Dermis blood vessel endothelial cell (primary cell): ENCODE measurements around the gene SLC39A11. TPM values are rescaled to one million over a fixed set of nuclear protein-coding genes. Genes with fewer than 3 reads are reported as not detected.
"Not testable (repeated sequence)": the region's sequence is repeated elsewhere in the genome, so short reads cannot be mapped to it uniquely, and the experiment has no call there.

Source experiments
- DNase-seq: peaks from one replicate; pipeline ENCODE4 v3.0.0; 2010
- total RNA-seq: library from RNA; depleted of rRNA; stranded (reverse); fragments of >200 nt; gene quantifications from 2 replicates; pipeline ENCODE4 v1.2.3, GENCODE V29; 2014

The SLC39A11 gene
- total RNA-seq, 1 donor from 2014 or later: 17.4 TPM

DNA sequence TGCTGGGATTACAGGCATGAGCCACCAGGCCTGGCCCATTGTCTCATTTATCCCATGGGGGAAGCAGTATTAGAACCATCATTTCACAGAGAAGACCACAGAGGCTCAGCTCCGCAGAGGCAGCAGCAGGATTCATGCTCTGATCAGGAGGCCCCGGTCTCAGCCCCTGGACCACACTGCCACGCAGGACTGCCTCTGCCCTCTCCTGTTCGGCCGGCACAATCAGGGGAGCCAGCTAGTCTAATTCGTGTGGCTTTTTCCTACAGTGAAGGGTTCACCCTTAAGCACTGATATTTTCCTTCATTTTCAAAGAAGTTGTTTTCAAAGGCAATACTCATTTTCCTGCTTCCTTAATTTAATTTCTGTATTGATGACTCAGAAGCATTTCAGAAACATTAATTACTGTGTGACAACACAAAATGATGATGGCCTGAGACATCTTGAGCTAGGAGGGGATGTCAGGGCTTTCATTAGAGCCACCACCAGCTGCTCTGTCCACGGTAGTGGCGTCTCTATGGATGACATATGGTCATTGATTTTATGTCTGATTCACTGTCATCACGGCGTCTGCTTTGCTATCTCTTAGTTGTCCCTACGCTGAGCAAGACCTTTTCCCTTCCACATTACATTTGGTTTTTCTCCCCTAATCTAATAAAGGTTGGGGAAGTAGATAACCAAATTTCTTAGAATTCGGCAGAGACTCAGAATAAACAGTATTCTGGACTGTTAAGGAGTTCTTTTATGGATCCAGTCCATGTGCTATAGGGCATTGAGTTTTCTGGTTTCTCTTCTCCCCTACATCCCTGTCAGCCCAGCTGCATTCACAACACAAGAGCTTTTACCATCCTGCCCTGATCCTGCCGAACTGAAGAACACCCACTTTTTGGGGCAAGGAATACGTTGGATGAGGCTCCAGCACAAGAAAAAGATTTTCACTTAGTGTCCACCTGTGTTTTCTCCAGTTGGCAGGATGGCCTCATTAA is 314.0 kb downstream of the SLC39A11 start:
- no peak for DNase-seq

DNA sequence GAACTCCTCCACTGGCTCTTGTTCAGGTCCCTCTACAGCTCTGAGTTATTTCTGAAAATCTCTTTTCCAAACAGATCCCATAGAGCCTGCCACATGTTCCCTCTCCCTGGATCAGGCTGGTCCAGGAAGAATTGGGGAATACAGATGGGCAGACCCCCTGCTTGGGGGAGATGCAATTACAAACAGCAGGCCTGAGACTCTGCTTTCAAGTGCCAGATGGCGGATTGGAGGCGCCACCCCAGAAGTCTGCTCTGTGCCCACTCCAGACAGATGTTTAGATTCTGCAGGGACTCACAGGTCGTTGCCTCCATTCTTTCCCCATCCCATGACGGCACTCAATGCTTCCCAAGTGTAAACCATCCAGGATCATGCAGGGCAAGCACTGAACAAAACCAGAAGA is 316.6 kb downstream of the SLC39A11 start:
- DNase-seq: no peak

DNA sequence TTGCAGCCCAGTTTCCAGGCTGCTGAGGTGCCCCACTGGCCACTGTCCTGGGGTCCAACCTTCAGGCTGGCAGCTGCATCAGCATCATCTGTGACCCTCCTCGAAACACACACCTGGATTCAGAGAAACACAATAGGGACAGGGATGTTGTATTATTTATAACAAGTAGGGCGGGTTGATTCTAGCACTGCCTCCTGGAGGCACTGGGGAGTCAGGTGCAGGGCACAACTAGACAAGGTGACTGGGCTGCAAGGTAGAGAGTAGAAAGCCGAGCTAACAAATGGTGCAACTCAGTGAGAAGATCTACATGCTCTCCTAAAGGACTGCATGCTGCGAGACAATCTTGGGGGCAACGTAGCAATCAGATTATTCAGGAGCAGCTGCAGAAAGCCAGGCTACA is 317.3 kb downstream of the SLC39A11 start:
- DNase-seq: no peak

DNA sequence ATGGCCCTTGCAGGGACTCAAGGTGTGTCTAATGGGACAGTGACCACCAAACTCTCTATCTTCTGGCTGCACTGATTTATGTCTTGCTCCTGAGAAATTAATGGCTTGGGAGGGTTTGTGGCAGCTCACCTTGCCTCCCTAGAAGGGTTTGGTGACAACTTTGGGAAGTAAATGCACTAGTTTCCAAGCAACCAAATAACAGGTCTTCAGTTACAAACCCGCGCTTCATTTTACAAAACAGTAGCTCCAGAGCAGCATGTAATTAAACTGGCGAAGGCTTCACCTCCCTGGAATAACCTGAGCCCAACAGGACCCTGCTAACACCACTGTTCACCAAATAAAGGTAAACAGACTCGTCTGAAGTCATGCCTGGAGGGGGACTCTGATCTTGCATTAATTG is 318.3 kb downstream of the SLC39A11 start:
- DNase-seq: no peak

DNA sequence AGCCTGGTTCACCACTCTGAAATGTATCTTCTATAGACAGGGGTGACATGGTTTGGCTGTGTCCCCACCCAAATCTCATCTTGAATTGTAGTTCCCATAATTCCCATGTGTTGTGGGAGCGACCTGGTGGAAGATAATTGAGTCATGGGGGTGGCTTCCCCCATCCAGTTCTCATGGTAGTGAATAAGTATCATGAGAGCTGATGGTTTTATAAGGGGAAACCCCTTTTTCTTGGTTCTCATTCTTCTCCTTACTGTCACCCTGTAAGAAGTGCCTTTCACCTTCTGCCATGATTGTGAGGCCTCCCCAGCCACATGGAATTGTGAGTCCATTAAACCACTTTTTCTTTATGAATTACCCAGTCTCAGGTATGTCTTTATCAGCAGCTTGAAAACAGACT is 319.3 kb downstream of the SLC39A11 start:
- not testable (repeated sequence) for DNase-seq

DNA sequence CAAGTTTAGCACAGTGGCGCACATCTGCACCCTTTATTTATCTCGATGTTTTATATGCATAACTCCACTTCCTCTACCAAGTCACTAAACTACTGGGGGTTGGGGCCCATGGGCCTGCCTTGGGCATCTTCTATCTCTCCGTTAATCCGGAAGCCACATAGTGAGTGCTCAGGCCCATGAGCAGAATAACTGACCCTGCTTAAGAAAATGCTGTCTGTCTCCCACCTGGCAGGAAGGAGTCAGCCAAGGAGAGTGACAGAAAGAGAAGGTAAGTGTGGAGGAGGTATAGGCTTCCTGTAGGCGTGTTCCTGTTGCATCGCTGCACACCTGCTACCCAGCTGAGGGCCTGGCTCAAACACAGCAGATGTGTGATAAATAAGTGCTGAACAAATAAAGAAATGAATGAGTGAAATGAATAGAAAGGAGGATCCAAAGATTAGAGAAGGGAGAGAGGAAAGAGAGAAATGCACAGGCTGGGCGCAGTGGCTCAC is 320.1 kb downstream of the SLC39A11 start:
- DNase-seq: no peak

DNA sequence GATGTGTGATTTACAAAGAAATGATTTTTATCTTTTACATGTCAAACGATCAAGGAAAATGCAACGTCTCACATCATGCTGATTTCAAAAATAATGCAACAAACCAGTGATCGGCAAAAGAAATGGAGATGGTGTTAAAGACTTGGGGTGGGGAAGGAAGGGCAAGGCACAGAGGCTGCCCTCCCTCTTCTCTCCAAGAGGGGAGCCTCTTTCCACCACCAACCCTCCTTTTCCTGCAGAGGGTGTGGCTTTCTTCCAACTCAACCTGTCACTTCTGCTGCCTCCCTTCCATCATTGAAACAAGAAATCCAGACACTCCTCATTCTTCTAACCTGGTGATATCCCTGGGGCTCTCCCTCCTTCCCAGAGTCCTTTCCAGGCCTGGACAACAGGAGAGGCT is 320.8 kb downstream of the SLC39A11 start:
- no peak for DNase-seq

DNA sequence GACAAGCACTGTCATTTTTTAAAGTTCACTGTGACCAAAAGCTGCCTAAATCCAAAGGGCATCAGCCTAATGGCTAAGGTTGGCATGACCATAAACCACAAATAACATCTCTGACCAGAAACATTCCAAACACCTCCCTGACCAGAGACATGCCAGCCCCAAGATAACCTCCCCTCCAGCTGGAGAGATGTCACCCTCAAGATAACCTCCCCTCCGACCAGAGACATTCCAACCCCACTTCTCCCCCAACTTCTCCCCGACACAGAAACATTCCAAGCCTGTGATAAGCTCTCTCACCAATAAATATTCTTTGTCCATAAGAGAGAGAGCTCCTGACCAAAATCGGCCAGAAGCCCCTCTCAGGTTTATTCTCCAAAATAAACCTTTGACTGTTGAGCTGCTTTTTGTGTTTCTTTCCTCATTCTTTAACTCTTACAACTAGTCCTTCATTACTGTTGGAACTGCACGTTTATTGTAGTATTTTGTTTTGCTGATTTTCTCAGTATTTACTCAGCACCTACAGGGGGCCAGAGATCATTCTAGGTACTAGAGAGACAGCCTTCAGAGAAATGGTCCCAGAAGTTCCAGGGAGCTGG is 325.6 kb downstream of the SLC39A11 start:
- DNase-seq: no peak

DNA sequence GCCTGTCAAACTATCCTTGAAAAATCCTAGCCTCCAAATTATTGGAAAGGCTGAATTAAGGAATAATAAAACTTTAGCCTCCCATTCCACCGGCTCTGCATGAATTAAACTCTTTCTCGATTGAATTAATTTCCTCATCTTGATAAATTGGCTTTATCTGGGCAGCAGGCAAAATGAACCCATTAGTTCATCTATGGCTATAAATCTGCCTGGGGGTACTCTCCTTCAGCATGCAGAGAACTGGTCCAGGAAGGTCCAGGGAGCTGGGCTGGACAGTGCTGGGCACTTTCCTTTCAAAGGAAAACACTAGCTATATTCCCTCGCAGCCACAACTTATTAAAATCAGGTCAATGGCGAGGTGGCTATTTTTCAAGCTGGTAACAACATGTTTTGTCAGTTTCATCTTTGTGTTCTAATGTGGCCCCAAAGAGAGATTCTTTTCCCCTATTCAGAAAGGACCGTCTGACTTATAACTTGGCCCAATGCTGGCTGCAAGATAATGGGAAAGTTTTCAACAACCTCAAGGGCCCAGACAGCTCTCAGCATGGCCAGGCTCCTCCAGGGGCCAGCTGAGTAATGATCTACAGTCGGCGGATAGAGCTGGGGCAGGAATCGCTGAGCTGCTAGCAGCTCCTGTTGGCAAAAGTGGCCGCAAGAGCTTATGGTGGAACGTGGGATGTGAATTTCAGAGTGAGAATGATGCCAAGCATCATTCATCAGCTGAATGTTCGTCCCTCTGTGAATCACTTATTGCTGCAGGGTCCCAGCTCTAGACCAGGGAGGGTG is 326.9 kb downstream of the SLC39A11 start:
- no peak for DNase-seq

DNA sequence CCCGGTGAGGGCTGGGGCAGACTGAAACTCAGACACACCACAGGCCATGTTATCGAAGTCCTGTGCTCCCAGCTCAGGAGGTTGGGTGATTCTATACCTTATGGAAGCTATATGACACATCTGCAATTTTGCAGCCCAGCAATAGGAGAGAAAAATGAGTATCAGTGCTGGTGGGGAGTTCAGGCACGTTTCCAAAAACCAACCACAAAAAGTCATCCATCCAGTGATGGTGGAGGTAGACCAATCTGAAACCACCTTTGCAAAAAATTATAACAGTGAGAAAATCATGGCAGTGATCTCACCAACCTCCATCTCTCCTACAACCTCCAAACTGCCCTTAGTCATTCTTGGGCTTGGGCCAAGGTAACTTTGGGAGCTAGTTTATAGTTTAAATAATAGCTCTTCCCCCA is 327.9 kb downstream of the SLC39A11 start:
- DNase-seq: no peak

DNA sequence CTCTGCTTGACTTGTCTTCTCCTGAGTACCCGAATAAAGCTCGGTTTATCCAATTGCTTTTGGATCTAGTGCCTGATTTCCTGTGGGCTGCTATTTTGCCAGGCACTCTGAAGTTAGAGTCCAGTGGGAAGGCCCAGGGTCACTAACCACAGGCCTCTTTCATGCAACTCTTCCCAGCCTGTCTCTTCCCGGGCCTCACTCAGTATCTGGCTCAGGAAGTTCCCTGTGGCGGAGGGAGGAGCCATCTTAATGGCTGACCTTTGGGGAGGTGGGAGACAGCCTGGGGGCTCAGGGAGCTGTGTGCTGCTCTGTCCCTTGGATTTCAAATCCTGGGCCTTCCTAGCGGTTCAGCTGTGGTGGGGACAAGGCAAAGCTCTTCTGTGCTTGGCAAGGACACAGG is 328.5 kb downstream of the SLC39A11 start:
- no peak for DNase-seq

DNA sequence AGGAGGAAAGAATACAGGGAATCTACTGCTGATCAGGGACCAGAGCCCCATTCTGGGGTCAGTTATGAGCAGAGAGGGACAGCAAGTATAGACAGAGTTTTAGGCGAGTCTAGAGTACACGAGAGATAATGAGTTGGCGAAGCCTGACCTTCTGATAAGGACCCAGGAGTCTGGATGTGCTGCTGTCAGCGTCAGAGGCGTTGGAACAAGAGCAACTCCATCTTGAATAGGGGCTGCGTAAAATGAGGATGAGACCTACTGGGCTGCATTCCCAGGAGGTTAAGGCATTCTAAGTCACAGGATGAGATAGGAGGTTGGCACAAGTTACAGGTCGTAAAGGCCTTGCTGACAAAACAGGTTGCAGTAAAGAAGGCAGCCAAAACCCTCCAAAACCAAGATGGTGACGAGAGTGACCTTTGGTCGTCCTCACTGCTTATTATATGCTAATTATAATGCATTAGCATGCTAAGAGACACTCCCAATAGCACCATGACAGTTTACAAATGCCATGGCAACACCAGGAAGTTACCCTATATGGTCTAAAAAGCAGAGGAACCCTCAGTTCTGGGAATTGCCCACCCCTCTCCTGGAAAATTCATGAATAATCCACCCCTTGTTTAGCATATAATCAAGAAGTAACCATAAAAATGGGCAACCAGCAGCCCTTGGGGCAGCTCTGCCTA is 330.5 kb downstream of the SLC39A11 start:
- not testable (repeated sequence) for DNase-seq

DNA sequence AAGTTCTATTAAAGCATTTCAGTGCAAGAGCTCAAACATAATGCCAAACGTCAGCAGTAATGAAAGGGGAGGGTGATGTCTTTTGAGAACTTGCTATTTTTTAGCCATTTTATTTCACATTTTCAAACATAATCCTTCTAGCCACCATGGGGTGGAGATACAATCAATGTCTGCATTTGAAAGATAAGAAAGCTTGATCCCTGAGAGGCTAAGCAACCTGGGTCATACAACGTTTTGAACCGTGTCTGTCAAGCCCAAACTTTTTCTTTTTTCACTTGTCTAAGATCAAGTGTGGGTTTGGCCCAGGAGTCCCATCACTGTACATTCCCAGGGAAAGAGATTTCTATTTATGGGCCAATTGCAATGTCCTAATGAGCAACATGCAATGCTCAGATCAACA is 331.1 kb downstream of the SLC39A11 start:
- DNase-seq: no peak

DNA sequence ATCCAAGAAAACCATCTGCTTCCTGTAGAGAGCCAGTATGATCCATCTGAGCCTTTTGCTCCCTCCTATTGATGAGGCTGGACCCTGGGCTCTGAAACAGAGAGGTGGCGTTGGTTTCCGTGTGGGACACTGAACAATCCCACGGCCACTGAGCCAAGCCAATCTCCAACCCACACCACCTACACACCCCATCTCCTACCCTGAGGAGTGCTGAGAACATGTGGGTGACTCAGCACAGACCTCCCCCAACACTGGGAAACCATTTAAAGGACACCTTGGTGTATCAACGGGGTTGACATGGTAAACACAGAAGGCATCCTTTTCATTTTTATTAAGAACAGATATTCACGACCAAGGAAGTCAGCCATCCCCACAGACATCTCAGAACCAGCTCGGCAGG is 332.1 kb downstream of the SLC39A11 start:
- DNase-seq: no peak

DNA sequence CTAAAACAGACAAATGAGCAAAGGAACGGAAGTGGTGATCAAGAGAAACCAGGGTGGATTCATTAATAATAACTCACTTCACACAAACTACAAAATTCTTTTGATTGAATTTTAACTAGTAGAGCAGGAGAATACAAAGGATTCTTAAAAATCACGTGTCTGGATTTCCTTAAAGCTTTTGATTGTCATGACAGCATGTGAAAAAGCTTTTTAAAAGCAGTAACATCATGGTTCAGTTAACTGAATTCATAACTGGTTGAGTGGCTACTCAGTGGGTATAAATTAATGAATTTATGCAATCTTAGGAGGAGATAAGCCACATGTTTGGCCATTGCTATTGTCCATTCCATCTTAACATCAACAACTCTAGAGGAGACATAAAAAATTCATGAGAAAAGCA is 333.2 kb downstream of the SLC39A11 start:
- no peak for DNase-seq

DNA sequence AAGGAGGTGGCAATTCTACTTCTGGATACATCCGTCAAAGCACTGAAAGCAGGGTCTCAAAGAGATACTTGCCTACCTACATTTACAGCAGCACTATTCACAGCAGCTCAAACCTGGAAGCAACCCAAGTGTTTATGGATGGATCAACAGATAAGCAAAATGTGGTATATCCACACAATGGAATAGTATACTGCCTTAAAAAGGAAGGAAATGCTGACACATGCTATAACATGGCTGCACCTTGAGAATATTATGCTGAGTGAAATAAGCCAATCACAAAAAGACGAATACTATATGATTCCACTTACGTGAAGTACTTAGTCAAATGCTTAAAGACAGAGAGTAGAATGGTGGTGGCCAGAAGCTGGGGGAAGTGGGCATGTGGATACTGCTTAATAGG is 336.2 kb downstream of the SLC39A11 start:
- no peak for DNase-seq

DNA sequence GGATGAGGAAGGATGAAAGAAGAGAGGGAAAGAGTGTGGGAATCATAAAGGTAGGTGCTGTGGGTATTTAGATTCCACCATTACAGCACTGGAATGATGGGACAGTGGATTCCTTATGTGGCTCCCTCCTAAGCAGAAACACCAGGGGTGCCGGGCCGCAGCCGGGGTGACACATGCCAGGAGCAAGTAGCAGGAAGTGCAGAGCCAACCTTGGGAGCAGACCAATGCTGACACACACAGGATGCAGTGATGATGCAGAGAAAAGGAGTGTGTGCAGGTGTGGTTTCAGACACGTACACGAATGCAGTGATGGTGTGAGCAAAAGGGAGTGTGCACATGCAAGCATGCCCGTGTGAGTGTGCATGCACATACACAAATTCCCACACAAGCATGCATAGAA is 338.0 kb downstream of the SLC39A11 start:
- DNase-seq: no peak

DNA sequence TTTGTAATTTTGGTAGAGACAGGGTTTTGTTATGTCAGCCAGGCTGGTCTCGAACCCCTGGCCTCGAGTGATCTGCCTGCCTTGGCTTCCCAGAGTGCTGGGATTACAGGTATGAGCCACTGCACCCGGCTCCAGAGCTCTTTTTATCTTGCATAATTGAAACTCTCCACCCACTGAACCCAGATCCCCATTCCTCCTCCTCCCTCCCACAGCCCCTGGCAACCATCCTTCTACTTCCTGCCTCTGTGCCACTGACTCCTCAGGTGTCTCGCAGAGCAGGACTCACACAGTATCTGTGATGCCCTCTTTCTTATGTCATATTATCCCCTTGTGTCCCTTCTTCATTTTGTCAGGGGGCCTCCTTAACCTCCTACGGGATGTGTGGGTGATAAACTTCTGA is 340.7 kb downstream of the SLC39A11 start:
- no peak for DNase-seq

DNA sequence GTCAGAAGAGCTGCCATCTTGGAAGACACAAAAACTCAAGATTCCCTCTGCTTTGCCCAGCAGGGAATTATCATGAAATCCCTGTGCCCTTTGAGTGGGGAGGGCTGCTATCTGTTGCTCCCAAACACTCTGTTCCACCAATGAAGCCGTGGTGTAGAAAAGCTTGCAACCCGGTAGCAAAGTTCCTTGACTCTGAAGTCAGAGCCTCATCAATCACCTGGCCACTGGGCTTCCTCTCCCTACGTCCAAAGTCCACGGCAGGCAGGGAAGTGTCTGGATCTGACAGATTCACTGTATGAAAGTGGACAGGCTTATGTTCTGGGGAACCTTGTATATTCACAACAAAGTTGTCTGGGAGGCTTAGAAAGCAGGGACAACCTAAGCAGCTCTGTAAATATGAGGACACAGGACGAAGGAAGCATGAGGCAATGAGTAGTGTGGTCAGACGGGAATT is 343.3 kb downstream of the SLC39A11 start:
- no peak for DNase-seq

DNA sequence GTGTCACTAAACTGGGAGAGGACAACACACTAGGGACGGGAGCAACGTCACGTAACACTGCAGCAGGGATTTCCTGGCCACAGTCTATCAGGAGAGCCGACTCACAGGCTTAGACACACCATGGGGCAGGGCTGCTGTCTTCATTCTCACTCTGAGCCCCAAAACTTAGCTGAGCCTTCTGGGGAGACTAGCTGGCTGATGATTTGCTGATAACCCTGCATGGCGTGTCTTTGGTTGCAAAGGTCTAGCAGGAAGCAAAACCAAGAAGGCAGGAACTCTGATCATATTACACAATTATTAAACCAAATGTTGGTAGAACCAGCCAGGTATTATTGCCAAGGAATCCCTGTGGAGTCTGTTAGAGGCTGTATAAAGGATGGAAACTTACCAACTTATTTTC is 345.0 kb downstream of the SLC39A11 start:
- no peak for DNase-seq

DNA sequence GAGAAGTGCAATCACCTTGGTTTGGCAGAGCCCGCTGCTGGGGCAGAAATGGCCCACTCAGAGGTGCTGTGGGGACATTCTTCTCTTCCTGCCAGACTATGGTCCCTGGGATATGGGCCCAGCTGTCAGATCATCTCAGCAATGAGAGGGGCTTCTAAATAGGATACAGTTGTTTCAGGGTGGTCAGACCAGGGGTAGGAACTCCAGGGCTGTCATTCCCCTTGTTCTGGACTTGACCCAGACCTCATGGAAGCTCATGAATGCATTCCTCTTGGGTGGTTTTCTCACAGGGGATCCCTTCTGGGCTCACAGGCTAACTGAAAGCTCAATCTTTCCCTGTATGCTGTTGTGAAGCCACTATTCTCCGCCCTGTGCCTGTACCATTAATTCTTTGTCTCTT is 347.2 kb downstream of the SLC39A11 start:
- DNase-seq: no peak

DNA sequence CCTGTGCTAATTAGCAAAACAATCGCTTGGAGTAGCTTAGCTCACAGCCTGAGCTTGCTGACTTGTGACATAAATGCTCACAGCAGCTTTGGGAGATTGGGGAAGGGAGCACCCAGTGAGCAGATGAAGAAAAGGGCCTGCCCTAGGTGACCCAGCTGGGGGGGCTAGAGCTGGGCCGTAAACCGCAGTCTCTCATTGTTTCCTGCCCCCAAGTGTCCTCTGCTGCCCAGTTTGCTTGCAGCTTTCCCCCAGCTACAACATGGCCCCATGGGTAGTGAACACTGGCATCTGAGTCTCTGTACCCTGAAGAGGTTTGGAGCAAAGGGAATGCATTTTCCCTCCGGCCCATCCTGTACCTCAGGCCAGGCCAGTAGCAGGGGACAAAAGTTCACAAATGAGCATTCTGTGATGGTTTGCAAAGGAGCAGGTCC is 349.4 kb downstream of the SLC39A11 start:
- no peak for DNase-seq
